Neural cell (in vitro differentiated cells): ENCODE data around the gene F7. TPM values are rescaled to one million over a fixed set of nuclear protein-coding genes. Genes with fewer than 3 reads are reported as not detected.

Source experiments
- H2AFZ ChIP-seq: fragments of 200-600, 300-800 bp; sonication (generic), shearing (Covaris generic); 2 replicates; pipeline ENCODE4 v1.6.0; 2014; ENCODE audit warnings: low read depth, mild to moderate bottlenecking, antibody characterized with exemption, low read length, moderate library complexity
- H3F3A ChIP-seq: fragments of 200-600 bp; shearing (Covaris generic); 2 replicates; pipeline ENCODE4 v1.6.1; 2016; ENCODE audit warnings: mild to moderate bottlenecking, moderate library complexity, mixed read lengths, antibody characterized with exemption, low read length; ENCODE audit not compliant: insufficient read depth, poor library complexity, severe bottlenecking
- H3K27ac ChIP-seq: fragments of 200-600, 300-800 bp; sonication (generic), shearing (Covaris generic); 2 replicates; pipeline ENCODE4 v1.5.1; 2014; ENCODE audit warnings: mild to moderate bottlenecking, low read length, moderate library complexity
- H3K27me3 ChIP-seq: fragments of 300-800, 200-600 bp; sonication (generic), shearing (Covaris generic); 2 replicates; pipeline ENCODE4 v1.6.0; 2014; ENCODE audit warnings: mild to moderate bottlenecking, low read depth, low read length, moderate library complexity; ENCODE audit not compliant: insufficient read depth
- H3K36me3 ChIP-seq: fragments of 300-800, 200-600 bp; sonication (generic), shearing (Covaris generic); 2 replicates; pipeline ENCODE4 v1.5.1; 2014; ENCODE audit warnings: mild to moderate bottlenecking, antibody characterized with exemption, low read length, moderate library complexity; ENCODE audit not compliant: insufficient read depth
- H3K4me2 ChIP-seq: fragments of 300-800, 200-600 bp; sonication (generic), shearing (Covaris generic); 2 replicates; pipeline ENCODE4 v1.6.0; 2014; ENCODE audit warnings: mild to moderate bottlenecking, low read length
- H3K4me3 ChIP-seq: fragments of 300-800, 200-600 bp; sonication (generic), shearing (Covaris generic); 2 replicates; pipeline ENCODE4 v1.5.1; 2014; ENCODE audit warnings: mild to moderate bottlenecking, low read length, moderate library complexity
- H3K79me2 ChIP-seq: fragments of 200-600 bp; shearing (Covaris generic); replicated peaks from 2 replicates; pipeline ENCODE4 v1.6.0; 2014; ENCODE audit warnings: mild to moderate bottlenecking, low read length, moderate library complexity; ENCODE audit not compliant: insufficient read depth
- H3K9ac ChIP-seq: fragments of 300-800, 200-600 bp; sonication (generic), shearing (Covaris generic); 2 replicates; pipeline ENCODE4 v1.6.1; 2016; ENCODE audit warnings: mild to moderate bottlenecking, low read length, mixed read lengths
- H3K9me2 ChIP-seq: fragments of 200-600 bp; shearing (Covaris generic); 2 replicates; pipeline ENCODE4 v1.6.1; 2016; ENCODE audit warnings: mild to moderate bottlenecking, low read length, mixed read lengths; ENCODE audit not compliant: insufficient read depth
- H3K9me3 ChIP-seq: fragments of 200-600, 300-800 bp; sonication (generic), shearing (Covaris generic); 2 replicates; pipeline ENCODE4 v1.6.1; 2016; ENCODE audit warnings: mild to moderate bottlenecking, mixed run types, low read length, moderate library complexity, mixed read lengths
- H4K20me1 ChIP-seq: fragments of 200-600 bp; shearing (Covaris generic); 2 replicates; pipeline ENCODE4 v1.6.1; 2016; ENCODE audit warnings: mild to moderate bottlenecking, mixed run types; ENCODE audit not compliant: insufficient read depth
- EP300 ChIP-seq: fragments of 450-650 bp; conservative IDR thresholded peaks from 2 replicates; pipeline ENCODE4 v1.6.1; 2014; ENCODE audit warnings: antibody characterized with exemption, mild to moderate bottlenecking, moderate library complexity; ENCODE audit not compliant: poor library complexity, severe bottlenecking
- EZH2 ChIP-seq: fragments of 200-600, 300-800 bp; shearing (Covaris generic), sonication (generic); IDR thresholded peaks from 2 replicates; pipeline ENCODE4 v1.6.1; 2014; ENCODE audit warnings: antibody characterized with exemption, low read length, borderline replicate concordance, mild to moderate bottlenecking; ENCODE audit not compliant: insufficient read depth, poor library complexity, severe bottlenecking
- MXI1 ChIP-seq: fragments of 450-650 bp; conservative IDR thresholded peaks from 2 replicates; pipeline ENCODE4 v1.6.1; 2014; ENCODE audit warnings: antibody characterized with exemption, mild to moderate bottlenecking; ENCODE audit not compliant: poor library complexity, severe bottlenecking
- POLR2AphosphoS5 ChIP-seq: IDR thresholded peaks from 2 replicates; pipeline ENCODE4 v1.6.1; 2012
- RAD21 ChIP-seq: fragments of 450-650 bp; conservative IDR thresholded peaks from 2 replicates; pipeline ENCODE4 v1.6.1; 2014; ENCODE audit warnings: antibody characterized with exemption, mild to moderate bottlenecking, moderate library complexity
- SMC3 ChIP-seq: fragments of 450-650 bp; conservative IDR thresholded peaks from 2 replicates; pipeline ENCODE4 v1.6.1; 2014; ENCODE audit warnings: antibody characterized with exemption, mild to moderate bottlenecking, moderate library complexity; ENCODE audit not compliant: poor library complexity
- TAF1 ChIP-seq: IDR thresholded peaks from 2 replicates; pipeline ENCODE4 v1.6.1; 2012; ENCODE audit warnings: low read depth
- polyA plus RNA-seq: library from polyadenylated mRNA; depleted of rRNA; stranded (reverse); fragments of >200 nt; gene quantifications from 2 replicates; pipeline ENCODE4 v1.2.3, GENCODE V29; 2014
- TF ChIP-seq, protein P1 (sequence below): IDR thresholded peaks from 2 replicates; pipeline ENCODE4 v1.6.1; 2012; ENCODE audit warnings: borderline replicate concordance
- TF ChIP-seq, protein P2 (sequence below): fragments of 450-650 bp; IDR thresholded peaks from 2 replicates; pipeline ENCODE4 v1.5.1; 2014; ENCODE audit warnings: antibody characterized with exemption, mild to moderate bottlenecking, moderate library complexity; ENCODE audit not compliant: poor library complexity, severe bottlenecking

The F7 gene
- polyA plus RNA-seq, 1 donor from 2014 or later, result 0.32 TPM

DNA sequence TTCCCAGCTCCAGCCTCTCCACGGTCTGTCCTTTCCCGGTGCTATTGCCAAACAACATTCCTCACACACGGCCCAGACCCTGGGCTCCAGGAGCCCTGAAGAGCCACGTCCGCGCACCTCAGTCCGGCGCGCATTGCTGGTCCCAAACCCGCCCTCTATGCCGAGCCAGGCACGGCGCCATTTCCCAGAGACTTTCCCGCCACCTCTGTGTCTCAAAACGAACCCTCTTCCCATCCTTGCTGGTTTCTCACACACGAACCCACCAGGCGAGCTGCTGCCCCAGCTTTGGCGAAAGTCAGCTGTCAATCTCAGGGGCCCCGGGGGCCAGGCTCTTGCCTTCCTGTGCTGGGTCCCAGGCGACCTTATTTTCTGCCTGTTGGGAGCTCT, 28.0 kb upstream of the F7 start:
- H3K9me2 ChIP-seq, result no peaks in the 10 kb centered on the region
- no peaks in the 10 kb centered on the region for H3K27me3 ChIP-seq
- H3K4me3 ChIP-seq, result no peak overlapping the region
- H3K36me3 ChIP-seq, result peaks cover 5% of the 10 kb centered on the region
- H4K20me1 ChIP-seq, result no peaks in the 10 kb centered on the region
- H3K4me2 ChIP-seq, result no peak overlapping the region
- H3K9ac ChIP-seq, result no peak overlapping the region
- no peak for TF ChIP-seq MXI1
- TF ChIP-seq TAF1, result no peak
- no peak for TF ChIP-seq POLR2AphosphoS5
- no peak for TF ChIP-seq EP300
- no peak for TF ChIP-seq EZH2
- TF ChIP-seq, protein P1, sequence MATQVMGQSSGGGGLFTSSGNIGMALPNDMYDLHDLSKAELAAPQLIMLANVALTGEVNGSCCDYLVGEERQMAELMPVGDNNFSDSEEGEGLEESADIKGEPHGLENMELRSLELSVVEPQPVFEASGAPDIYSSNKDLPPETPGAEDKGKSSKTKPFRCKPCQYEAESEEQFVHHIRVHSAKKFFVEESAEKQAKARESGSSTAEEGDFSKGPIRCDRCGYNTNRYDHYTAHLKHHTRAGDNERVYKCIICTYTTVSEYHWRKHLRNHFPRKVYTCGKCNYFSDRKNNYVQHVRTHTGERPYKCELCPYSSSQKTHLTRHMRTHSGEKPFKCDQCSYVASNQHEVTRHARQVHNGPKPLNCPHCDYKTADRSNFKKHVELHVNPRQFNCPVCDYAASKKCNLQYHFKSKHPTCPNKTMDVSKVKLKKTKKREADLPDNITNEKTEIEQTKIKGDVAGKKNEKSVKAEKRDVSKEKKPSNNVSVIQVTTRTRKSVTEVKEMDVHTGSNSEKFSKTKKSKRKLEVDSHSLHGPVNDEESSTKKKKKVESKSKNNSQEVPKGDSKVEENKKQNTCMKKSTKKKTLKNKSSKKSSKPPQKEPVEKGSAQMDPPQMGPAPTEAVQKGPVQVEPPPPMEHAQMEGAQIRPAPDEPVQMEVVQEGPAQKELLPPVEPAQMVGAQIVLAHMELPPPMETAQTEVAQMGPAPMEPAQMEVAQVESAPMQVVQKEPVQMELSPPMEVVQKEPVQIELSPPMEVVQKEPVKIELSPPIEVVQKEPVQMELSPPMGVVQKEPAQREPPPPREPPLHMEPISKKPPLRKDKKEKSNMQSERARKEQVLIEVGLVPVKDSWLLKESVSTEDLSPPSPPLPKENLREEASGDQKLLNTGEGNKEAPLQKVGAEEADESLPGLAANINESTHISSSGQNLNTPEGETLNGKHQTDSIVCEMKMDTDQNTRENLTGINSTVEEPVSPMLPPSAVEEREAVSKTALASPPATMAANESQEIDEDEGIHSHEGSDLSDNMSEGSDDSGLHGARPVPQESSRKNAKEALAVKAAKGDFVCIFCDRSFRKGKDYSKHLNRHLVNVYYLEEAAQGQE, result no peak
- TF ChIP-seq SMC3, result no peak
- TF ChIP-seq, protein P2, sequence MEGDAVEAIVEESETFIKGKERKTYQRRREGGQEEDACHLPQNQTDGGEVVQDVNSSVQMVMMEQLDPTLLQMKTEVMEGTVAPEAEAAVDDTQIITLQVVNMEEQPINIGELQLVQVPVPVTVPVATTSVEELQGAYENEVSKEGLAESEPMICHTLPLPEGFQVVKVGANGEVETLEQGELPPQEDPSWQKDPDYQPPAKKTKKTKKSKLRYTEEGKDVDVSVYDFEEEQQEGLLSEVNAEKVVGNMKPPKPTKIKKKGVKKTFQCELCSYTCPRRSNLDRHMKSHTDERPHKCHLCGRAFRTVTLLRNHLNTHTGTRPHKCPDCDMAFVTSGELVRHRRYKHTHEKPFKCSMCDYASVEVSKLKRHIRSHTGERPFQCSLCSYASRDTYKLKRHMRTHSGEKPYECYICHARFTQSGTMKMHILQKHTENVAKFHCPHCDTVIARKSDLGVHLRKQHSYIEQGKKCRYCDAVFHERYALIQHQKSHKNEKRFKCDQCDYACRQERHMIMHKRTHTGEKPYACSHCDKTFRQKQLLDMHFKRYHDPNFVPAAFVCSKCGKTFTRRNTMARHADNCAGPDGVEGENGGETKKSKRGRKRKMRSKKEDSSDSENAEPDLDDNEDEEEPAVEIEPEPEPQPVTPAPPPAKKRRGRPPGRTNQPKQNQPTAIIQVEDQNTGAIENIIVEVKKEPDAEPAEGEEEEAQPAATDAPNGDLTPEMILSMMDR, result no peak
- no peak for TF ChIP-seq RAD21
- H3K27ac ChIP-seq, result no peak overlapping the region
- no peaks in the 10 kb centered on the region for H3K9me3 ChIP-seq
- H3K79me2 ChIP-seq, result no peaks in the 10 kb centered on the region
- H3F3A ChIP-seq, result no peaks in the 10 kb centered on the region
- H2AFZ ChIP-seq, result no peak overlapping the region

DNA sequence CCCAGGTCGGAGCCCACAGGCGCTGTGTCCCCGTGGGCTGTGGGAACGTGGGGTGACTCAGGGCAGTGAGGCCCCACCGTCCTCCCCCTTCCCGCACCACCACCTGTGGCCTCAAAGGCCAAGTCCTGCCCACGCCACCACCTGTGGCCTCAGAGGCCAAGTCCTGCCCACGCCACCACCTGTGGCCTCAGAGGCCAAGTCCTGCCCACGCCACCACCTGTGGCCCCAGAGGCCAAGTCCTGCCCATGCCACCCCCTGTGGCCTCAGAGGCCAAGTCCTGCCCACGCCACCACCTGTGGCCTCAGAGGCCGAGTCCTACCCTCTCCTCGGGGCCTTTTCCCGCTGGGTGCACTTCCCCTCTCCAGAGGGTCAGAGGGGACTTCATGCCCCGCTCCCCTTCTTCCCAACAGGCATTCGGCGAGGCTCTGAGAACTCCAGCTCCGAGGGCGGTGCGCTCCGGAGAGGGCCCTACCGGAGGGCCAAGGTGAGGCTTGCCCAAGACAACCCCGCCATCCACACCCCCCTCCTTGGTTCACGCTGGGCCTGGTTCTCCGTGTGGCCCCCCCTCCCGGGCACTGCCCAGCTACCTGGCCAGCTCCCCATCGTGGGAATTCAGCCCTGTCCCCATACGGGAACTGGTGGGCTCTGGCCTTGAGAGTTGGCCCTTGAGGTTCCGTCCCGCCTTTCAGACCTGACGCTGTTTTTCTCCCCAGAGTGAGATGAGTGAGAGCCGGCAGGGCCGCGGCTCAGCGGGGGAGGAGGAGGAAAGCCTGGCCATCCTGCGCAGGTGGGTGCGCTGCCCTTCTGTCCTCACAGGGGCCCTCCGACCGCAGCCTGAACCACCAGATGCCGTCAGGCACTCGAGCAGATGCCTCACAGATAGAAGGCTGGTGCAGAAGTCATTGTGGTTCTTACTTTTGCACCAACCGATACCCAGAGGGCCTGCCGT, 27.4 kb upstream of the F7 start:
- Histone ChIP-seq H3F3A (no peaks in the 10 kb centered on the region), H3K27ac (no peak overlapping the region), H3K9me3 (no peaks in the 10 kb centered on the region), H3K9ac (no peak overlapping the region), H3K36me3 (peaks cover 5% of the 10 kb centered on the region), H3K27me3 (no peaks in the 10 kb centered on the region), H3K9me2 (no peaks in the 10 kb centered on the region), H3K79me2 (no peaks in the 10 kb centered on the region), H3K4me2 (no peak overlapping the region), H2AFZ (no peak overlapping the region), H4K20me1 (no peaks in the 10 kb centered on the region), H3K4me3 (no peak overlapping the region)
- TF ChIP-seq SMC3, result no peak
- no peak for TF ChIP-seq RAD21
- TF ChIP-seq, protein P2, result no peak
- TF ChIP-seq EP300, result no peak
- TF ChIP-seq MXI1, result no peak
- TF ChIP-seq POLR2AphosphoS5, result no peak
- TF ChIP-seq, protein P1, result no peak
- no peak for TF ChIP-seq EZH2
- no peak for TF ChIP-seq TAF1
